ENCODE data around the gene ATP11A.

GRCh38 chr13:112733661-112734379 is 44.0 kb downstream of the ATP11A start:
- no peak for TF ChIP-seq CTCF (IDR thresholded peaks at IDR 0.05; ENCODE audit: poor library complexity)
- no peak for TF ChIP-seq EZH2phosphoT487 (IDR thresholded peaks at IDR 0.05; ENCODE audit: low read depth, severe bottlenecking, unreplicated experiment)
- TF ChIP-seq EZH2 (IDR thresholded peaks at IDR 0.05; ENCODE audit: borderline replicate concordance), result no peak
